Endometrium (tissue), 2 donors: ENCODE data around the gene CHPT1.
"Not testable (repeated sequence)": the region's sequence is repeated elsewhere in the genome, so short reads cannot be mapped to it uniquely, and the experiment has no call there.

Experiments used
- FAIRE-seq: peaks from 2 replicates; lab custom pipeline; 2012; peaks lifted over from hg19 to GRCh38; lab: Jason Lieb, UNC
- donor health status: control.
- donor health status: control.

Gene CHPT1

GRCh38 chr12:101697197-101697929, at the start of gene CHPT1:
CHPT1 (plus strand) TSS chr12:101697640; CDS start chr12:101697862, 222 bp downstream.
- FAIRE-seq, result no peak

- FAIRE-seq, result no peak
Observed at GRCh38 chr12:101647711-101648110, 49.7 kb upstream of the CHPT1 start.

- no peak for FAIRE-seq
Observed at GRCh38 chr12:101648195-101648594, 49.2 kb upstream of the CHPT1 start.

- no peak for FAIRE-seq
Observed at GRCh38 chr12:101650346-101651117, 46.9 kb upstream of the CHPT1 start.

GRCh38 chr12:101653030-101653429, 44.4 kb upstream of the CHPT1 start:
- FAIRE-seq, result no peak

GRCh38 chr12:101653503-101653902, 43.9 kb upstream of the CHPT1 start:
- FAIRE-seq, result no peak

GRCh38 chr12:101654442-101654841, 43.0 kb upstream of the CHPT1 start:
- FAIRE-seq, result no peak

- FAIRE-seq, result no peak
Observed at GRCh38 chr12:101655393-101655792, 42.0 kb upstream of the CHPT1 start.

- FAIRE-seq, result not testable (repeated sequence)
Observed at GRCh38 chr12:101660662-101661061, 36.8 kb upstream of the CHPT1 start.

- no peak for FAIRE-seq
Observed at GRCh38 chr12:101663298-101663697, 34.1 kb upstream of the CHPT1 start.

- FAIRE-seq, result no peak
Observed at GRCh38 chr12:101664992-101665391, 32.4 kb upstream of the CHPT1 start.

GRCh38 chr12:101666052-101666728, 31.2 kb upstream of the CHPT1 start:
- FAIRE-seq, result no peak

- no peak for FAIRE-seq
Observed at GRCh38 chr12:101667591-101667990, 29.8 kb upstream of the CHPT1 start.

- no peak for FAIRE-seq
Observed at GRCh38 chr12:101670007-101670671, 27.3 kb upstream of the CHPT1 start.

- FAIRE-seq, result no peak
Observed at GRCh38 chr12:101671157-101671791, 26.2 kb upstream of the CHPT1 start.

- FAIRE-seq, result no peak
Observed at GRCh38 chr12:101671833-101672232, 25.6 kb upstream of the CHPT1 start.

- FAIRE-seq, result no peak
Observed at GRCh38 chr12:101675555-101675954, 21.9 kb upstream of the CHPT1 start.

GRCh38 chr12:101676497-101676896, 20.9 kb upstream of the CHPT1 start:
- FAIRE-seq, result not testable (repeated sequence)

- no peak for FAIRE-seq
Observed at GRCh38 chr12:101678081-101678480, 19.4 kb upstream of the CHPT1 start.

- no peak for FAIRE-seq
Observed at GRCh38 chr12:101680240-101680639, 17.2 kb upstream of the CHPT1 start.

GRCh38 chr12:101680647-101681046, 16.8 kb upstream of the CHPT1 start:
- no peak for FAIRE-seq

- not testable (repeated sequence) for FAIRE-seq
Observed at GRCh38 chr12:101681627-101682026, 15.8 kb upstream of the CHPT1 start.
